Measurements from ENCODE around the gene C1QTNF1. TPM values are rescaled to one million over a fixed set of nuclear protein-coding genes. Genes with fewer than 3 reads are reported as not detected.

Gene C1QTNF1
- polyA plus RNA-seq, 1 donor: 3.8 TPM

GRCh38 chr17:79039171-79039570 lies 15.2 kb downstream of the C1QTNF1 start:
- no peak for DNase-seq (ENCODE audit: low read depth)

GRCh38 chr17:79039886-79040285 lies 15.9 kb downstream of the C1QTNF1 start:
- no peak for DNase-seq (ENCODE audit: low read depth)

DNA sequence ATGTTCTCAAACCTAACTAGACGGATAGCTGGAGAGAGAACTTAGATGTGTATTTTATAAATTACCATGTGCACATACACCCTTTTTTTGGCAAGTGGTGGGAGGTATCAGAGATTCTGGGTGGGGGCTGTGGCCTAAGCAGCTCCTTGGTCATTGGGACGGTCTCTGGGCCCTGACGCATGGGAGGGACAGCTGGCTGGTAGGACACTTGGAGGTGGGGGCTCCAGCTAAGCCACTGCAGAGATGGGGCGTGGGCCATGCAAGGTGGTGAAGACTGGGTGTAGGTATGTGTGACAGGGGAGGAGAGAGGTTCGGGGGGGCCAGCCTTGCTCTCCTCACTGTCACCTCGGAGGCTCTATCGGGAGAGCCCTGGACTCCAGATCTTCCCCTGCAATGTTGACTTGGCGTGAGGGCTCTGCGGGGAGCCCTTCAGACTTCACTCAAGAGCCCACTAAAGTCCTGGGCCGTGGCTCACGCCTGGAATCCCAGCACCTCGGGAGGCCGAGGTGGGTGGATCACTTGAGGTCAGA lies 17.1 kb downstream of the C1QTNF1 start:
- no peak for DNase-seq (ENCODE audit: low read depth)

- DNase-seq (ENCODE audit: low read depth): no peak
These were observed 17.9 kb downstream of the C1QTNF1 start for GRCh38 chr17:79041723-79042420.

DNA sequence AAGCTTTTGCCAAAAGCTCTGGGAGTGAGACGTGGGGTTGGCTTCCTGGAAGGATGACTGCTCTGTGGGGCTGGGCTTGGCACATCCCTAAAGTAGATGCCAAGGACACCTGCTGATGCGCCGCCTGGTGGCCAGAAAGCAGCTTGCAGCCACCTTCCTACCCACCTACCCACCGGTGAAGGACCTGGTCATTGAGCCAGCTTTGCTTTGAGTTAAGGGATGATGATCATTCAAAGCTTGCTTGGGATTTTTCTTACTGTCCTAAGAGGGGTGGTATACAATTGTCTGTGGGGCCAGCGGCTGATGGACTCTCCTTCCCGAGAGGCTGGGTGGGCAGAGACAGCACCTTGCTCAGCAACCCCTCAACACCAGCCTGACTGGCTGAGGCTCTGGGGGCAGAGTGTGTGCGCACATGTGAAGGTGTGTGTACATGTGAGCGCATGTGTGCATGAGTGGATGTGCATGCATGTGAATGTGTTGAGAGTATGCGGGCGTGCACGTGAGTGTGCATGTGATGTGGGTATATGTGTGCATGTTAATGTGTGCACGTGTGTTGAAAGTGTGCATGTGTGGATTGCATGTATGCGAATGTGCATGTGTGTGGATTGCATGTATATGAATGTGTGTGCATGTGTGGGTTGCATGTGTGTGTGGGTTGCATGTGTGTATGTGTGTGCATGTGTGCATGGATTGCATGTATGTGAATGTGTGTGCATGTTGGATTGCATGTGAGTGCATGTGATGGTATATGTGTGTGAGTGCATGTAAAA lies 18.6 kb downstream of the C1QTNF1 start:
- no peak for DNase-seq (ENCODE audit: low read depth)

DNA sequence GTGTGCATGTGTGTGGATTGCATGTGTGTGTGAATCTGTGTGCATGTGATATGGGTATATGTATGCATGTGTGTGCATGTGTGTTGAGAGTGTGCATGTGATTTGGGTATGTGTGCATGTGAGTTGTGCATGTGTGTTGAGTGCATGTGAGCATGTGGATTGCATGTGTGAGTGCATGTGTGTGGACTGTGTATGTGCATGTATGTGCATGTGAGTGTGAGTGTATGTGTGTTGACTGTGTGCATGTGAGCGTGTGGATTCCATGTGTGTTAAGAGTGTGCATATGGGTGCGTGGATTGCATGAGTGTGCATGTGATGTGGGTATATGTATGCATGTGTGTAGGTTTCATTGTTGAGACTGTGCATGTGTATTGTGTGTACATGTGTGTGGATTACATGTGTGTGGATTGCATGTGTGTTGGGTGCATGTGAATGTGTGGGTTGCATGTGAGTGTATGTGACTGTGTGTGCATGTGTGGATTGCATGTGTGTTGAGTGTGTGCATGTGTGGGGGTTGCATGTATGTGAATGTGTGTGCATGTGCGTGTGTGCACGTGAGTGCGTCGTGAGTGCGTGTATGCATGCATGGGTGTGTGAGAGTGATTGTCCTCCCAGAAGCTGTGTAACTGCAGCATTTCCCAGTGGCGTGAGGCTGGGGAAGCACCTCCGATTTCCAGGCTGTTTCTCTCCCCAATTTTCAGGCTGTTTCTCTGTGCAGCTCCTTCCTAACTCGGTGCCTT lies 19.4 kb downstream of the C1QTNF1 start:
- no peak for DNase-seq (ENCODE audit: low read depth)

- no peak for DNase-seq (ENCODE audit: low read depth)
These were observed 20.0 kb downstream of the C1QTNF1 start for GRCh38 chr17:79043931-79044320.

DNA sequence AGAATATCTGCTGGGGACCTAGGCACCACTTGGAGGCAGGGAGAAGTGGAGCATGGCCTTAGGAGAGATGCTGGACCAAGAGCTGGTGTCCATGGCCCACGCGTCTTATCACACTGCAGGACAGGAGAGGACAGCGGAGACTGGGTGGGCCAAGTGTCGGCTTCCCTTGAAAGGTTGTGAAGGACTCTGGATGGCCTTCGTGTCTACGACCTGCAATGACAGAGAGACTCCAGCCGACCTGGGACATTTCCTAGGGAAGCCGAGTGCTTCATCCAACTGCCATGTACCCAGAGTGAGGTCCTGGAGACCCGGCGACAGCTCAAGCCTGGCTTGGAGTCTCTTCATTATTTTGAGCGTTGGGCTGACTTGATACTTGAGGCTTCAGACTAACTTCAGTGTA lies 20.5 kb downstream of the C1QTNF1 start:
- no peak for DNase-seq (ENCODE audit: low read depth)

DNA sequence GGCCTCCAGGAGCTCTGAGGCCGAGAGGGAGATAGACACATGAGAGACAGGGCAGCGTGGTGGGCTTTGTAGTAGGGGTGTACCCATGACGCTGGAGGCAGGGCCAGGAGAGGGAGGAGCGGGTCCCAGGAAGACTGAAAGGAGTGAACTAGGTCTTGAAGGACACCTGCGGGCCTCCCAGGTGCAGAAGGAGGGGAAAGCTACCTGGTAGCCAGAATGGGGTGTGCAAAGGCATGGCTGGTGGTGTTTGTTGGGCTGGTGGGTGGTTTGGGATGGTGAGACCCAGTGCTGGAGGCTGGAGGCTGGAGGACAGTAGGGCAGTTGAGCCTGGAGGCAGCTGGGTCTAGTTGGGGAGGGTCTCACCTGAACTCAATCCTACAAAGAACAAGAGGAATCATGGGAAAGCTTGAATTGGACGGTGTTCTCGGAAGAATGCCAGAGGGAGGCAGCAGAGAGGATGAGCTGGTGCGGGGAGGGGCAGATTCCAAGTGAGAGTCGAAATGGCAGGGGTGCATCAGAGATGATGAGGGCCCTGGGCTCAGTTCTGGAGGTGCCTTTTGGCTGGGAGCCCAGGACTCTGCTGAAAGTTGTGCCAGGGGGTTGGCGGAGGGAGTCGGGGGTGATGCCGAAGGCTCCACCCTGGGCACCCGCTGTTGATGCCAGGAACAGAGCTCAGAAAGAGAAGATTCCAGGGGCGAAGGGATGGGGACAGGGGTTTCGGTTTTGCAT lies 21.2 kb downstream of the C1QTNF1 start:
- DNase-seq (ENCODE audit: low read depth): no peak

GRCh38 chr17:79045842-79046196 lies 21.9 kb downstream of the C1QTNF1 start:
- no peak for DNase-seq (ENCODE audit: low read depth)

DNA sequence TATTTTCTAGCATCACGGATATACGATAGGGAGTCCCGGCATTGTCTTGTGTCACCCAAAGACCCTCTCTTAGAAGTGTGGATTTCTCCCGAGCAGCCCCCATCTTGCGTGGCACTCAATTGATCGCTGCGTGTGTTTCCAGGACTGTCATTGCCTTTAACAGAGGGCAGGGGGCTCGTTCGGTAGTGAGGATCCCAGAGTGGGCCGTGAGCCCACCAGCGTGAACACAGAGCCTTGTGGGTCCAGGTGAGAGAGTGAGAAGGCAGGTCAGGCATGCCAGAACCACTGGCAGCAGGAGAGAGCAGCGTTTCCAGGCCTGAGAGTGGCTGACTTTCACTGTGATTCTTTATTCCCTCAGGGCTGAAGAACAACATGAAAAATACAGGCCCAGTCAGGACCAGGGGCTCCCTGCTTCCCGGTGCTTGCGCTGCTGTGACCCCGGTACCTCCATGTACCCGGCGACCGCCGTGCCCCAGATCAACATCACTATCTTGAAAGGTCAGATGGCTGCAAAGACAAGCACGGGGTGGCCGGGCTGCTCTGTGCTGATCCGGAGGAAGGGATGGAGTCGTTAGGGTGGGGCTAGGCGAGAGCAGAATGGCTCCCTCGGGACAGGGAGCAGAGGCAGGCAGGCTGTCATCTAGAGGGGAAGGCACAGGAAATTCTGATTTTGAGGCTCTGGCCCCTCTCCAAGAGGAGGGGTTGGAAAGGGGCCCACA lies 22.4 kb downstream of the C1QTNF1 start:
- DNase-seq (ENCODE audit: low read depth): no peak

DNA sequence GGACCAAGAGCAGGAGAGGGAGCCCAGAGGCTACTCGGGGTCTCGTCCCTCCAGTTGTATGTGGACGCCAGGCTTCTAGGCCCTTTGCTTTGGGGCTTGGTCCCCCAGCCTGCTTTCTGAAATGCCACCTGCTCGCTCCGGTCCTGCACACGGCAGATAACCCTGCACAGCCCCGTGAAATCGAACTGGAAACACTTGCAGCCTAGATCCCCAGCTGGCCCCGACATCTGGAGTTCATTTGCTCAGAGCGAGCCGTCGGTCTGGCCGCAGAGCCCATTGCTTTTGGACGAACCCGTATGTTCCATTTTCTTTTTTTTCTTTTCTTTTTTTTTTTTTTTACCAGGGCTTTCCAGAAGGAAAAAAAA lies 22.9 kb downstream of the C1QTNF1 start:
- DNase-seq (ENCODE audit: low read depth): peak; percentile 77

DNA sequence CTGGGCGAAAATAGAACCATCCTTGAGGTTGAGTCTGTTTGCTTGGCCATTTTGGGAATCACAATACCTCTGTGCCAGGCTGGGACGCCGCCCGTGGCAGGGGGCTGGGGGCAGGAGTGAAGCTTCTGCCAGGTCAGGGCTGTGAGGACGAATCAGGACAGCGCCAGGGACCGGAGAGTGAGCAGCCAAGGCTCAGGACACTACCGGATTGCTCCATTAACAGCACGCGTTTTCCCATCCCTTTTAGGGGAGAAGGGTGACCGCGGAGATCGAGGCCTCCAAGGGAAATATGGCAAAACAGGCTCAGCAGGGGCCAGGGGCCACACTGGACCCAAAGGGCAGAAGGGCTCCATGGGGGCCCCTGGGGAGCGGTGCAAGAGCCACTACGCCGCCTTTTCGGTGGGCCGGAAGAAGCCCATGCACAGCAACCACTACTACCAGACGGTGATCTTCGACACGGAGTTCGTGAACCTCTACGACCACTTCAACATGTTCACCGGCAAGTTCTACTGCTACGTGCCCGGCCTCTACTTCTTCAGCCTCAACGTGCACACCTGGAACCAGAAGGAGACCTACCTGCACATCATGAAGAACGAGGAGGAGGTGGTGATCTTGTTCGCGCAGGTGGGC lies 23.4 kb downstream of the C1QTNF1 start:
- no peak for DNase-seq (ENCODE audit: low read depth)

DNA sequence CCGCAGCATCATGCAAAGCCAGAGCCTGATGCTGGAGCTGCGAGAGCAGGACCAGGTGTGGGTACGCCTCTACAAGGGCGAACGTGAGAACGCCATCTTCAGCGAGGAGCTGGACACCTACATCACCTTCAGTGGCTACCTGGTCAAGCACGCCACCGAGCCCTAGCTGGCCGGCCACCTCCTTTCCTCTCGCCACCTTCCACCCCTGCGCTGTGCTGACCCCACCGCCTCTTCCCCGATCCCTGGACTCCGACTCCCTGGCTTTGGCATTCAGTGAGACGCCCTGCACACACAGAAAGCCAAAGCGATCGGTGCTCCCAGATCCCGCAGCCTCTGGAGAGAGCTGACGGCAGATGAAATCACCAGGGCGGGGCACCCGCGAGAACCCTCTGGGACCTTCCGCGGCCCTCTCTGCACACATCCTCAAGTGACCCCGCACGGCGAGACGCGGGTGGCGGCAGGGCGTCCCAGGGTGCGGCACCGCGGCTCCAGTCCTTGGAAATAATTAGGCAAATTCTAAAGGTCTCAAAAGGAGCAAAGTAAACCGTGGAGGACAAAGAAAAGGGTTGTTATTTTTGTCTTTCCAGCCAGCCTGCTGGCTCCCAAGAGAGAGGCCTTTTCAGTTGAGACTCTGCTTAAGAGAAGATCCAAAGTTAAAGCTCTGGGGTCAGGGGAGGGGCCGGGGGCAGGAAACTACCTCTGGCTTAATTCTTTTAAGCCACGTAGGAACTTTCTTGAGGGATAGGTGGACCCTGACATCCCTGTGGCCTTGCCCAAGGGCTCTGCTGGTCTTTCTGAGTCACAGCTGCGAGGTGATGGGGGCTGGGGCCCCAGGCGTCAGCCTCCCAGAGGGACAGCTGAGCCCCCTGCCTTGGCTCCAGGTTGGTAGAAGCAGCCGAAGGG lies 24.2 kb downstream of the C1QTNF1 start:
- no peak for DNase-seq (ENCODE audit: low read depth)

DNA sequence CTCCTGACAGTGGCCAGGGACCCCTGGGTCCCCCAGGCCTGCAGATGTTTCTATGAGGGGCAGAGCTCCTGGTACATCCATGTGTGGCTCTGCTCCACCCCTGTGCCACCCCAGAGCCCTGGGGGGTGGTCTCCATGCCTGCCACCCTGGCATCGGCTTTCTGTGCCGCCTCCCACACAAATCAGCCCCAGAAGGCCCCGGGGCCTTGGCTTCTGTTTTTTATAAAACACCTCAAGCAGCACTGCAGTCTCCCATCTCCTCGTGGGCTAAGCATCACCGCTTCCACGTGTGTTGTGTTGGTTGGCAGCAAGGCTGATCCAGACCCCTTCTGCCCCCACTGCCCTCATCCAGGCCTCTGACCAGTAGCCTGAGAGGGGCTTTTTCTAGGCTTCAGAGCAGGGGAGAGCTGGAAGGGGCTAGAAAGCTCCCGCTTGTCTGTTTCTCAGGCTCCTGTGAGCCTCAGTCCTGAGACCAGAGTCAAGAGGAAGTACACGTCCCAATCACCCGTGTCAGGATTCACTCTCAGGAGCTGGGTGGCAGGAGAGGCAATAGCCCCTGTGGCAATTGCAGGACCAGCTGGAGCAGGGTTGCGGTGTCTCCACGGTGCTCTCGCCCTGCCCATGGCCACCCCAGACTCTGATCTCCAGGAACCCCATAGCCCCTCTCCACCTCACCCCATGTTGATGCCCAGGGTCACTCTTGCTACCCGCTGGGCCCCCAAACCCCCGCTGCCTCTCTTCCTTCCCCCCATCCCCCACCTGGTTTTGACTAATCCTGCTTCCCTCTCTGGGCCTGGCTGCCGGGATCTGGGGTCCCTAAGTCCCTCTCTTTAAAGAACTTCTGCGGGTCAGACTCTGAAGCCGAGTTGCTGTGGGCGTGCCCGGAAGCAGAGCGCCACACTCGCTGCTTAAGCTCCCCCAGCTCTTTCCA lies 25.1 kb downstream of the C1QTNF1 start:
- DNase-seq (ENCODE audit: low read depth): no peak

DNA sequence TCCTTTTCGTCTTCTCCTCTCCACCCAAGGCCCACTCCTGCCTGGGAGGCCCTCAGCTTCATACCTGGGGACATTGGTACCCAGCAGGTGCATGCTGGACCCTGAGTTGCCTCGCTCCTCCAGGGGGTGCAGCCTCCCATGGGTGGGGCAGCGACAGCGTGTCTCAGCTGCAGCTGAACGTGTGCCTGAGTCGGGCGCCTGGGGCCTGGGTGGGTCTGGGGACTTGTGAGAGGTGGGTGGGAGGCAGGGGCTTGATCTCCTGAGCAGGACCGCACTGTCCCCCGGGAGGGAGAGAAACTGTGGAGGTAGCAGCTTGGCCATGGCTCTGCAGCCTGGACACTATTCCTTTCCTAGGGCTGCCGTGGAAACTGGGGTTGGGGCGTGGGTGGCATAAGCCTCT lies 25.9 kb downstream of the C1QTNF1 start:
- DNase-seq (ENCODE audit: low read depth): no peak

- no peak for DNase-seq (ENCODE audit: low read depth)
These were observed 26.6 kb downstream of the C1QTNF1 start for GRCh38 chr17:79050551-79050950.

GRCh38 chr17:79051306-79051705 lies 27.3 kb downstream of the C1QTNF1 start:
- no peak for DNase-seq (ENCODE audit: low read depth)

DNA sequence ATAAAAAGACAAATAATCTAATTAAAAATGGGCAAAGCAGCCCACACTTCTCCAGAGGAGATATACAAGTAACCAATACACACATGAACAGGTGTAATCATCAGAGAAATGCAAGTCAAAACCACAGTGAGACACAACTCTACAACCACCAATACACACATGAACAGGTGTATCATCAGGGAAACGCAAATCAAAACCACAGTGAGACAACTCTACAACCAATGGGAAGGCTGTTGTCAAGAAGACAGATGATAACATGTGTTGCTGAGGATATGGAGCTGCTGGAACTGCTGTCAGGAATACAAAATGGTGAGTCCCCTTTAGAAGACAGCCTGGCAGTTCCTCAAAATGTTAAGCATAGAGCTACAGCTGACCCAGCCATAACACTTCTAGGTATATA lies 28.2 kb downstream of the C1QTNF1 start:
- DNase-seq (ENCODE audit: low read depth): no peak

Data from forelimb muscle (tissue), 1 donor.